Jurkat, Clone E6-1 (cell line): ENCODE data around the gene CDK5R1.

ENCODE experiments used
- DNase-seq: peaks from one replicate; pipeline ENCODE4 v3.0.0-alpha.2; 2011; ENCODE audit warnings: low read depth, low spot score
- H3K4me3 ChIP-seq: 2 replicates; pipeline ENCODE4 v1.5.1; 2011; ENCODE audit warnings: mild to moderate bottlenecking, low read length, control low read depth, moderate library complexity

Gene CDK5R1

GRCh38 chr17:32489320-32490100 lies 2.7 kb downstream of the CDK5R1 start:
- DNase-seq = no peak
- no peak overlapping the region for H3K4me3 ChIP-seq

DNA sequence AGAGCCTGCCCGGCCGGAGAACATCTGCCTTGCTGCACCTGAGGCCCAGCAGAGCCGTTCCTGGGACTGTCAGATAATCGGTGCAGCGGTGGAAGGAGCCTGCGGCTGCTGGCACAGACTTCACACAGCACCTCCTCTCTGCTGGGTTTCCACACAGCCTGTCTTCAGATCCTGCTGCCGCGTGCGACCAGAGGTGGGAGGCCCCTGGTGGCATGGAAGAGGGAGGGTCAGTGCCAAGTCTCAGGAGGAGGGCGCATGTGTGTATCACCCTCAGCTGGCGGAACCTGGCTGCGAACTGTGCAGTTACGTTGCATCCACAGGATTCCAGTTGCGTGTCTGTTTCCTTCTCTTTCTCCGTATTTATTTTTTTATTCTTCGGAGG lies 3.3 kb downstream of the CDK5R1 start:
- H3K4me3 ChIP-seq = no peak overlapping the region
- no peak for DNase-seq

- no peak overlapping the region for H3K4me3 ChIP-seq
- no peak for DNase-seq
Measured at GRCh38 chr17:32491371-32492263, 4.8 kb downstream of the CDK5R1 start.

GRCh38 chr17:32492264-32492589 lies 5.4 kb downstream of the CDK5R1 start:
- DNase-seq = no peak
- H3K4me3 ChIP-seq = no peak overlapping the region

DNA sequence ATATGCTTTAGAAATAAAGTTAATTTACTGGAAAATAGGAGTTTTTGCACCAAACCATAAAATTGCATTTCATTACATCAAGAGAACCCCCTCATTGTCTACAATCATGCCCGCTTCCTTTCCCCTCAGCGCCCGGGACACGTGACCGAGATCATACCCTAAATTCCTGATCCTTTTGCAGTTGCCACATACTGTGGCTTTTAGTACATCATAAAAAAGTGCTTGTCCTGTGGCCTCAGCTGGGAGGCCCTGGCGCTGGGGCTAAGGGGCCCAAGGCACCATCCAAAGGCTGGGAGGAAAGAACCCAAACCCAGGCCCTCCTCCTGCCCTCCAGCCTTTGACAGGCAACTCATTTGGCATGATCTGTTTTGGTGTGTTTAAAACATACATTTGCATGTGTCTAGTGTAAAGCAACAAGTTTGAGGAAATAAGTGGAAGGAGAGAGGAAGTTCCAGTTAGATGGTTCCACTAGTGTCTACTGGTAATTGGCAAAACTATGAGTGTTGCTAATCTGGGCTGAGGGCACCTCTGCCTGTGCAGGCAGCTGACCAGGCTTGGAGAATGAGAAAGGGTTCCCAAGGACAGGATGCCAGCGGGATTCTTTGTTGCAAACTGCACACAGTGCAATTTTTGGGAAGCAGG lies 6.0 kb downstream of the CDK5R1 start:
- H3K4me3 ChIP-seq = no peak overlapping the region

DNA sequence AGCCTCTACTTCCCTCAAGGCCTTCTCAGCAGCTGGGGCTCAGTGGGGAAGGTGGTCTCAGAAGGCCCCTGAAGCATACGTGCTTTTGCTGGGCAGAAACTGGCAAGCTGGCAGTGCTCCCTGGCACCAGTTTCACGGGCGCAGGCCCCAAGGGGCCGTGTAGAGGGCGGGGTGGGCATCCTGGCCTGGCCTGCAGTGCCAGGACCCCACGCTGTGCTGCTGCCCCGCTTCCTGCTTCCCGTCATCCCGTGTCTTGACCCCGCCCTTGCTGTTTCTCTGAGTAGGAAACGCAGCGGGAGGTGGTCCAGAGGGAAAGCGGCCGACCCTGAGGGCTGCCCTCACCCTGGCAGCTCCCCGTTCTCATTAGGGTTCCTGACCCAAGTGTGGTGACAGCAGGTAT lies 6.8 kb downstream of the CDK5R1 start:
- no peak for DNase-seq
- H3K4me3 ChIP-seq = no peak overlapping the region

More for the DNA sequence above, 6.0 kb downstream of the CDK5R1 start:
- DNase-seq = no peak

- H3K4me3 ChIP-seq = no peak overlapping the region
Measured at GRCh38 chr17:32493976-32494513, 7.3 kb downstream of the CDK5R1 start.

DNA sequence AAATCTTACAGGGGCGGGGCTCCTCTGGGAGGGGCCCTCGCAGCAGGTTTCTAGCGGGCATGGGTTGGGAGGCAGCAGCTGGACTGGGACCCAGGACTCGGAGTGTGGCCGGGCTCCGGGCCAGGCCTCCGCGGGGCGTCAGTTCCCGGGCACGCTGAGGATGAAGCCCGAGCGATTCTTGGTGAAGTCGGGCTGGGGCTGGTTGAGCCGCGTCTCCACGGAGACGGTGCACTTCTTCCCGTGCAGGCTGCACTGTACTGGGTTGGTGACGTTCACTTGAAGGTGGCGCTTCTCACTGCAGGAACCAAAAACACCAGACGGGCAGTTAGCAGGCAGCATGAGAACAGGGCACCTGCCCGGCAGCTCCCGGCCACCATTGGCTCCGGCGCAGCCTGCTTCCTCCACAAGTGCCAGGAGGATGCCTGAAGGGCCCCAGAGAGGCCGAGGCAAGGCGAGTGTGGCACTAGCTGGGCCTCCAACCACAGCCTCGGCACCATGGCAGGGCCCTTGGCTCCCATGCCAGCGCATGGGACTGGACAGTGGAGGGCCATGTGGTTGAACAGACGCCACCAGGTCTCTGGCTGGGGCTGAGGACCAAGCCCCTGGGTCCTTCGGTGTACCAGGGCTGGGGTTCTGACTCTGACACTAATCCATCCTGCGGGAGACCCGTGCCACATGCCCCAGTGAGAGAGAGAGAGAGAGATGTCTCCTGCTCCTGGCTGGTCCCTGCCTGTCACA lies 8.0 kb downstream of the CDK5R1 start:
- no peak overlapping the region for H3K4me3 ChIP-seq
- DNase-seq = no peak

More at GRCh38 chr17:32493976-32494513, 7.3 kb downstream of the CDK5R1 start:
- DNase-seq = no peak

DNA sequence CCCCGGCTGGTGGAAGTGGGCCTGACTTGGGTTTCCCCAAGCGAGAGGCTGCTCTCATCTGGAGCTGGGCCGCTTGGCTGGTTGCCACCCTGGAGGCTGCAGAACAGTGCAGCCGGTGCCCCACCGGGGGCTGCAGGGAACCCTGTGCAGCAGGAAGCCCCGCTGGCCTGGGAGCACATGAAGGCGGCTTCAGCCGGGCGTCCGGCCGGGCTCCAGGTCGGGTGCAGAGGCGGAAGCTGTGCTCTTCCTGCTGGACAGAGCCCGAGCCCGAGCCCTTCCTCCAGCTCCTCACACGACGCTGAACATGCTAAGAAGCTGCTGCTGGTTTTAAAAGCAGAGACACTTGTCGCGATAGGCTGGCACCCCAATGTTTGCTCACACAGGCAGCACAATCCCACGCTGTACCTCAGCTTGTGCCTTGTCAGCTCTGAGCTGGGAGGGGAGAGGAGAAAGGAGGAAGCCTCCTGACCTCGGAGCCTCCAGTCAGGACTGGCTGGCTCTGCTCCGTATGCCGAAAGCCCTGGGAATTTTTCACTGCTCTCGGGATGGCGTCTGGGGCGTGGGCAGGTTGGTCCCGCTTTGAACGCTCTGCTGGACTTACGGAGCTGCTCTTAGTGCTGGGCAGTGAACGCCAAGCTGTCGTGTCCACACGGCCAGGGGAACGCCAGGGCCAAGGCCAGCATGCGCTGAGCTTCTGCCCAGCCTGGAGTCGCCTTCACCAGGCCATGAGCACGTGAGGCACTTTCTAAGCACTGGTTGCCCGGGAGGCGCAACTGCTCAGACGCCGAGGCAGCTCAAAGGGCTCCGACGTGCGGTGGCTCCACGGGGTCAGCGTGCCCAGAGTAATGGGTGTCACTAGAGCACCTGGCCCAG lies 8.8 kb downstream of the CDK5R1 start:
- DNase-seq = no peak
- no peak overlapping the region for H3K4me3 ChIP-seq

DNA sequence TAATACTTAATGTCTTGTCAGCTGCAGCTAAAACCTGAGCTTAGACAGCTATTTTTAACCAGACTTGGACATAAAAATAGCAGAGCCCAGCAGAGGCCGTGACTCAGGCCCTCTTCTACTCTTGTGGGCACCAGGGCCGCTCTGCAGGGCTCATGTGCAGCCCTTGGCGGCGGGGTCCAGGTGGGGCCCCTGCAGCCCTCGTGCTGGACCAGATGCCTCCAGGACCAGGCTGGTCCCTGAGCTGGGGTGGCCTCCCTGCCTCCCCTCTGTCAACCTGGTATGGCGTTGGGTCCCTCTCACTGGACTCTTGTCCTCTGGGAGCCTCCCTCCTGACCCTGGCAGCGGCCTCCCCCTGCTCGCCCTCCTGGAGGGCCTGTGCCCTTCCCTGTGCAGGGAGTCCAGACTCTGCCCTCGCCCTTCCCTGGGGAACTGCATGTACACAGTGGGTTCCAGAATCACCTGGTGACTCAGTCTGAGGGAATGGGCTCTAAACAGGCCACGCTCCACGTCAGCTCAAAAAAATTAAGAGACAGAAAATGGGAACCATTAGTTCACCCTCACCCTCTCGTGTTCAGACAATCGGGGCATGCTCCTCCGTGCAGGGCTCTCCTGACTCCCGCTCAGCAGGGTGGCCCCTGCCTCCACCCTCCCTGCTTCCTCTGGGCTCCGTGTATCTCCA lies 9.7 kb downstream of the CDK5R1 start:
- DNase-seq = no peak
- no peak overlapping the region for H3K4me3 ChIP-seq

- H3K4me3 ChIP-seq = no peak overlapping the region
- no peak for DNase-seq
Measured at GRCh38 chr17:32497431-32498205, 10.8 kb downstream of the CDK5R1 start.

DNA sequence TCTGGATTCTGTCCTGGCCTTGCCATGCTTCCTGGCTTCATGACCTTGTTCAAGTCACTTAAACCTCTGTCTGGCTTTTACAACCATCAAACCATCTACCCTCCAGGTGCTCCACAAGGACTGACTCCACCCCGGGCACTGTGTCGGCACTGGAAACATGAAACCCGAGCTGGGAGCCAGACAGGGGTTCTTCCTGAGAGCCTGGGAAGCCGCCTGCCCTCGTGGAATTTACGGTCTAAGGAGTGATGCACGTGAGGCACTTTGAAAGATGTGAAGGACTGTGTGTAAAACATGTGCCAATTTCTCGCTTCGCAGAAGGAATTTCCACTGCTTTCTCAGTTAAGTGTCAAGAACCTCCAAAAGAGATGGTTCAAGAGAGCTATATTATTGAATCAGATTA lies 11.6 kb downstream of the CDK5R1 start:
- no peak for DNase-seq
- H3K4me3 ChIP-seq = no peak overlapping the region

DNA sequence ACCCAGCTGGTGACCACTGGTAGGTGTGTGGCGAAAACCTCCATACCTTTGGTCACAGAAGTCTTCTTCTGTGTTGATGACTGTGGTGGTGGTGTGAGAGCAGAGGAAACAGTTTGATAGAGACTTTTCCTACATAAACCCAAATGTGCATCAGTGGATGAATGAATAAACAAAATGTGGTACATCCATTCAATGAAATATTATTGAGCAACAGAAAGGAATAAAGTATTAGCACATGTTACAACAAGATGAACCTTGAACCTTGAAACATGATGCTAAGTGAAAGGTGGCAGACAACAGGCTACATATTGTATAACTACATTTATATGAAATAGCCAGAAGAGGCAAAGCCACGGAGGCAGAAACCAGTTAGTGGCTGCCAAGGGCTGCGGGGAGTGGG lies 15.2 kb downstream of the CDK5R1 start:
- H3K4me3 ChIP-seq = no peak overlapping the region
- DNase-seq = no peak

DNA sequence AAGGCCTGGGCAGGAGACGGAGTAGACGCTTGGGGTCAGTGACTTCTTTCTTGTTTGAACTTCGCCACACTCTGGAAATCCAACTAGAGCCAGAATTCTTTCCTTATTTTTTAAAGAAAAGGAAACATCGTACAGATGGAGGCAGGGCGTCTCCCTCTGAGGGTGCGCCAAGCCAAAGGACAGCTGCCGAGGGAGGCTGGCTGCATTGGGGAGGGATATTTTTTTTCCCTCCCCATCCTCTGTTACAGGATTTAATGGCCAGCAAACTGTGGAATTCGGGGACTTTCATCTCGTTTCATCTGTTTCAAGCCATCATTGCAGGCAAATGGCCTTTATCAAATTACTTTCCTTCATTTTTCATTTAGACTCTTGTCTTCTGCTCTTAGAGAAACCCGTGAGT lies 15.9 kb downstream of the CDK5R1 start:
- no peak overlapping the region for H3K4me3 ChIP-seq
- no peak for DNase-seq

GRCh38 chr17:32503251-32504165 lies 16.7 kb downstream of the CDK5R1 start:
- H3K4me3 ChIP-seq = peak overlapping the region; percentile 36
- peak; percentile 96 for DNase-seq
